ENCODE measurements around the gene SLIT3.

SLIT3 gene

GRCh38 chr5:169300468-169301385 lies at the start of gene SLIT3:
TSS of gene SLIT3 (minus strand) at chr5:169301139. CDS start at chr5:169300709, 430 bp downstream.
- no peak for DNase-seq

- no peak for DNase-seq
These were observed 49.1 kb upstream of the SLIT3 start for GRCh38 chr5:169350016-169350415.

GRCh38 chr5:169347786-169348185 lies 46.8 kb upstream of the SLIT3 start:
- no peak for DNase-seq

GRCh38 chr5:169344629-169345028 lies 43.7 kb upstream of the SLIT3 start:
- DNase-seq: no peak

- DNase-seq: no peak
These were observed 42.8 kb upstream of the SLIT3 start for GRCh38 chr5:169343766-169344165.

GRCh38 chr5:169341556-169341955 lies 40.6 kb upstream of the SLIT3 start:
- no peak for DNase-seq

- DNase-seq: no peak
These were observed 38.9 kb upstream of the SLIT3 start for GRCh38 chr5:169339869-169340268.

- DNase-seq: no peak
These were observed 35.3 kb upstream of the SLIT3 start for GRCh38 chr5:169336242-169336641.

- DNase-seq: no peak
These were observed 34.9 kb upstream of the SLIT3 start for GRCh38 chr5:169335806-169336205.

GRCh38 chr5:169333518-169333917 lies 32.6 kb upstream of the SLIT3 start:
- DNase-seq: no peak

- DNase-seq: no peak
These were observed 30.4 kb upstream of the SLIT3 start for GRCh38 chr5:169331292-169331852.

- no peak for DNase-seq
These were observed 27.5 kb upstream of the SLIT3 start for GRCh38 chr5:169328401-169328800.

GRCh38 chr5:169325273-169325672 lies 24.3 kb upstream of the SLIT3 start:
- no peak for DNase-seq

- no peak for DNase-seq
These were observed 17.6 kb upstream of the SLIT3 start for GRCh38 chr5:169318556-169318955.

GRCh38 chr5:169307646-169308045 lies 6.7 kb upstream of the SLIT3 start:
- DNase-seq: no peak

GRCh38 chr5:169305366-169305765 lies 4.4 kb upstream of the SLIT3 start:
- no peak for DNase-seq

- DNase-seq: no peak
These were observed 3.2 kb upstream of the SLIT3 start for GRCh38 chr5:169304175-169304574.

- DNase-seq: no peak
These were observed 2.2 kb upstream of the SLIT3 start for GRCh38 chr5:169303119-169303515.

- DNase-seq: peak; percentile 78
These were observed 1.7 kb upstream of the SLIT3 start for GRCh38 chr5:169302491-169303118.

GRCh38 chr5:169301986-169302385 lies 1.0 kb upstream of the SLIT3 start:
- no peak for DNase-seq

GRCh38 chr5:169301386-169301934 lies 521 bp upstream of the SLIT3 start:
- DNase-seq: no peak

GRCh38 chr5:169299663-169300467 lies 1.1 kb downstream of the SLIT3 start:
- DNase-seq: no peak

GRCh38 chr5:169299191-169299662 lies 1.7 kb downstream of the SLIT3 start:
- DNase-seq: no peak
